HG03139 (cell line): ENCODE results near the gene SIRT4.

Experiments
- ATAC-seq: cut with Tn5 transposase; IDR thresholded peaks from one replicate; pipeline ENCODE4 v1.9.1; 2021; ENCODE audit not compliant: unreplicated experiment

The SIRT4 gene

DNA sequence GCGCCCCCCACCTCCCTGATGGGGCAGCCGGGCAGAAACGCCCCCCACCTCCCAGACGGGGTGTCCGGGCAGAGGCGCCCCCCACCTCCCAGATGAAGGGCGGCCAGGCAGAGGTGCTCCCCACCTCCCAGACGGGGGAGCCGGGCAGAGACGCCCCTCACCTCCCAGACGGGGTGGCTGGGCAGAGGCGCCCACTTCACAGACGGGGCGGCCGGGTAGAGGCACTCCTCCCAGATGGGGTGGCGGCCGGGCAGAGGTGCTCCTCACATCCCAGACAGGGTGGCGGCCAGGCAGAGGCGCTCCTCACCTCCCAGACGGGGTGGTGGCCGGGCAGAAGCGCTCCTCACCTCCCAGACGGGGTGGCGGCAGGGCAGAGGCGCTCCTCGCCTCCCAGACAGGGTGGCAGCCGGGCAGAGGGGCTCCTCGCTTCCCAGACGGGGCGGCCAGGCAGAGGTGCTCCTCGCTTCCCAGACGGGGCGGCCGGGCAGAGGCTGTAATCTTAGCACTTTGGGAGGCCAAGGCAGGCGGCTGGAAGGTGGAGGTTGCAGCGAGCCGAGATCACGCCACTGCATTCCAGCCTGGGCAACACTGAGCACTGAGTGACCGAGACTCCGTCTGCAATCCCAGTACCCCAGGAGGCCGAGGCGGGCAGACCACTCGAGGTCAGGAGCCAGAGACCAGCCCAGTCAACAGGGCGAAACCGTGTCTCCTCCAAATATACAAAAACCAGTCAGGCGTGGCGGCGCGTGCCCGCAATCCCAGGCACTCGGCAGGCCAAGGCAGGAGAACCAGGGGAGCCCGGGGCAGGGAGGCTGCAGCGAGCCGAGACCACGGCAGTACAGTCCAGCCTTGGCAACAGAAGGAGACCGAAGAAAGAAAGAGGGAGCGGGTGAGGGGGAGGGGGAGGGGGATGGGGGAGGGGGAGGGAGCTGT is 23.7 kb upstream of the SIRT4 start:
- no peak for ATAC-seq

DNA sequence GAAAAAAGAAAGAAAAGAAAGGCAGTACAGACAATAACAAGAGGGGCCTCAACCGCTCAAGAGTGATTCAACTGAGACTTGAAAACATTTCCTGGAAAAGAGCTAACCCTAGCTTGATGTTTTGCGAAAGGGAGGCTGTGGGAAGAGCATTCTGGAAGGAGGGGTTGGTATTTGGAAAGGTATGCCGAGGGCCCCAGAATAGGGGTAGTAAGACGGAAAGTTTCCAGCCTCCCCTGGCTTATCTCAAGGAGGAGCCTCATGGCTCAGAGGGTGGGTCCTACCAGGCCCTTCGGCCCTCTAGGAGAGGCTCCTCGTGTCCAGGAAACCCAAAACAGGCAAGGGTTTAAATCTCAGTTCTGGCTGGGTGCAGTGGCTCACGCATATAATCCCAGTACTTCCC is 18.8 kb upstream of the SIRT4 start:
- ATAC-seq = no peak

DNA sequence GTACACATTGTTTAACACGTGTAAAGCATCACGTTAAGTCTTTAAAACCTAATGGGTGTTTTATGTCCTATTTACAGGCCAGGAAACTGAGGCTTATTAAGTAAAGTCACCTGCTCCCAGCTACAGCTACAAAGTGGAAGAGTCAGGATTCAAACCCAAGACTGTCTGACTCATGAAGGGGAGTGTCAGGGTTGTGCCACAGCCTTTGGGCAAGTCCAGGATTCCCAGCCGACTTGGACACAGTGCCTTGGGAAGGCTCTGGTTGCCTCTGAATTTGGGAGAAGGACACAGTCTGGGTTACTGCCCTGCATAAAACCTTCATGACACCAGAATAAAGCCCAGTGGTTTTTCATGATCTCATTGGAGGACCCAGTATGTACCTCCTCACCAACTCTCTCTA is 17.7 kb upstream of the SIRT4 start:
- no peak for ATAC-seq

DNA sequence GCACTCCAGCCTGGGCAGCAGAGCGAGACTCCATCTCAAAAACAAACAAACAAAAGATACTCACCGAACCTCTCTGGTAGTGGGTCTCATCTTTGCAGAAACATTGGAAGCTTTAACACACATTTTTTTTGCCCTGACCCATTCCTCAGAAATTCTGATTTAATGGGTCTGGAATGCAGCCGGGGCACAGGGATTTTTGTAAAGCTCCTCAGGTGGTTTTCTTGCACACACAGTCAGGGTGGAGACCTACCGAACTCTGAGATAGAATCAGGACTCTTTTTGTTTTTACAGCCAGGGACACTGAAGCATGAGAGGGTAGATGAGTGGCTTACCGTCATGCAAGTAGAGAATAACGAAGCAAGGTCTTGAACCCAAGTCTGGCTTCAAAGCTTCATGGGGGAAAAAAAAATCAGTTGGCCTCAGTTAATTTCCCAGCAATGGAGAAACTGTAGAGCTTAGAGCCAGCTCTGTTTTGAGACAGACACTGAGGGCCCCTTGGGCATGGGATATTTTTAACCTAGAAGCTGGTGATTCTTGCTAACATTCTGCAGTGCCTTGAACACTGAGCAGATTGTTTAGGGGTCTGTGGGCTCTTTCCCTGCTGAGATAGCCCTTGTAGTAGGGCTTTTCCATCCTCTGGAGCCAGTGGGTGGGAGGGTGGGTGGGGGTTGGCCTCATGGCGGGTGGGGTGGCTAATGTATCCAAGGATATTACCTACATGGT is 15.2 kb upstream of the SIRT4 start:
- ATAC-seq = no peak

GRCh38 chr12:120287491-120287890 is 14.6 kb upstream of the SIRT4 start:
- no peak for ATAC-seq

GRCh38 chr12:120290609-120291305 is 11.4 kb upstream of the SIRT4 start:
- no peak for ATAC-seq

DNA sequence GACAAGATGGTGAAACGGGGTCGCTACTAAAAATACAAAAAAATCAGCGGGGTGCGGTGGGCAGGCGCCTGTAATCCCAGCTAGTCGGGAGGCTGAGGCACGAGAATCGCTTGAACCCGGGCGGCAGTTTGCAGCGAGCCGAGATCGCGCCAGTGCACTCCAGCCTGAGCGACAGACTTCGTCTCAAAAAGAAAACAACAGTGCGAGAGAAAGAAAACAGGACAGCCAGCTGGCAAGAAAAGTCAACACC is 9.8 kb upstream of the SIRT4 start:
- ATAC-seq = no peak

GRCh38 chr12:120292661-120293531 is 9.2 kb upstream of the SIRT4 start, which contains the start of gene RNU4-1:
Gene RNU4-1, minus strand, starts transcription at chr12:120293237.
- ATAC-seq = peak; percentile 43

GRCh38 chr12:120314220-120314619 is 12.1 kb downstream of the SIRT4 start:
- ATAC-seq = no peak

GRCh38 chr12:120316798-120317223 is 14.7 kb downstream of the SIRT4 start:
- ATAC-seq = no peak

DNA sequence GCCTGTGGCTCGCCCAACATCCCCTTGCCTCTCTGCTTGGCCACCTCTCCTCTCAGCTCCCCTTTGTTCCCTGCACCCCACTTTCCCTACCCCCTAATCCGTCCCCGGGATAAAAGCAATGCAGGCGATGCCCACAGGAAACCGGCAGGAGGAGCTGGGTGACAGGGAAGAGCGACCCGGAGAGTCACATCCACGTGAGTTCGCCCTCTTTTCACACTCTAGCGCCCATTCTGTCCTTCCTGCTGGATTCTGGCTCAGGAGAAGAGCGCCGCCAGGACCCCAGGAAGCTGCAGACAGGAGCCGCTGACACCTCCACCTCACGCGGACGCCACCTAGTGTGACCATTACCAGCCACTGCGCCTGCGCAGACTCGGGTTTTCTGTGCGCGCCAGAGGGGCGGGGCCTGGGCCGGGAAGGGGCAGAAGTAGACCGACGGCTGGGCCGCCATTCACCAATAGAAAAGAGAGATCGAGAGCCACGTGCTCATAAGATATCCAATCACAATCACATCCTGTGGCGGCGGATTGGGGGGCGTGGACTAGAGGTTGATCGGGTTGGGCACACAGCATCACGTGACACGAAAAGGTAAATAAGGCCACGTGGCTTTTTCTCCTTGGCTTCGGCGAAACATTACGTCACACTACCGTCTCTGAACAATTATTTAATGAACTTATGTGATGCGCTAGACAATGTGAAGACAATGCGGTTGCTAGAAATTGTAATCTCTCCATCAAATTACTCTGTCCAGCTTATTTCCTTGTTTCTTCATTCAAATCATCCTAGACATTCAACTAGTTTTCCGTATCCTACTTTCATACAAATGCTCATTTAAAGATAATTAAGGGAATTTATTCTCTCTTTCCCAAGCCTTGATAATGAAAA is 15.3 kb downstream of the SIRT4 start:
- ATAC-seq = peak; percentile 100

- ATAC-seq = no peak
Measured at GRCh38 chr12:120321382-120322202, 19.5 kb downstream of the SIRT4 start.

- ATAC-seq = no peak
Measured at GRCh38 chr12:120323772-120324171, 21.7 kb downstream of the SIRT4 start.

GRCh38 chr12:120324841-120325417 is 22.8 kb downstream of the SIRT4 start:
- no peak for ATAC-seq

DNA sequence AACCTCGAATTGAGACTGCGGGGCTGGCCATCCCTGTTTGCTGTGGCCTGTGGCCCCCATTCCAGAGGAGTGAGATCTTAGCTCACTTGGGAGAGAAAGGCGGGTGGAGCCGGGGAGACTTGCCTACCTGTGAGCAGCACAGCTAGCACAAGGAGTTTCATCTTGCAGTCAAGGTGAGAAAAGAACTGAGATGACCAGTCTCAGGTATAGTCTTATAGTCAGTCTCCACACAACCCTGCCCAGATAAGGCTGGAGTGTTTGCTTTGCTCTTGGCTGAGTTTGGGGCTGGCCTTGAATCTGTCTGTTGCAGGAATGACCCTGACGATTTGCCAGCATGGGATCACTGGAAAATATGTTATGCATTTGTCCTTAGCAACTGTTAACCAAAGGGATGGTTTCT is 25.5 kb downstream of the SIRT4 start, which contains the start of gene PLA2G1B:
PLA2G1B (minus strand) TSS at position 187 of the 400 bp plus-strand sequence; CDS start at position 161, 26 bp downstream.
- no peak for ATAC-seq

- no peak for ATAC-seq
Measured at GRCh38 chr12:120328228-120328627, 26.1 kb downstream of the SIRT4 start.

DNA sequence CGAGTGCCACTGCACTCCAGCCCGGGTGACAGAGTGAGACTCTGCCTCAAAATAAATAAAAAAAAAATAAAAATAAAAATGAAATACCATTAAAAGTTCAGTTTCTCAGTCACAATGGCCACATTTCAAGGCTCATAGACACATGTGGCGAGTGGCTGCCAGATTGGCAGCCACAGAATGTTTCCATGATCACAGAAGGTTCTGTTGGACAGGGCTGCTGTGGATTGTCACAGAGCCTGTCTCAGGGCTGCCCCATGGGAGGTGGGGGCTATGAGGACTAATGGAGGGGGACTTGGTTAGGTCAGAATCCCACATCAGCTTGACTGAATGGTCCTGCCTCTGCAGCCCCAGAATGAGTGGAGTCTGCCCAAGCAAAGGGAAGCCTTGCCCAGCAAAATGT is 29.3 kb downstream of the SIRT4 start:
- ATAC-seq = no peak

GRCh38 chr12:120332041-120332440 is 29.9 kb downstream of the SIRT4 start:
- ATAC-seq = no peak
